Measurements from ENCODE around the gene GSTM4. TPM values are rescaled to one million over a fixed set of nuclear protein-coding genes. Genes with fewer than 3 reads are reported as not detected.
A peak's percentile ranks its signal among the peaks of the same experiment; 100 is the strongest.

The GSTM4 gene
- total and polyA plus RNA-seq, 7 donors: 31.4 to 73.1 (median 48.6) TPM

- H3K9me3 ChIP-seq: no peaks in the 10 kb centered on the region
- no peak overlapping the region for H3K27ac ChIP-seq
- no peaks in the 10 kb centered on the region for H3K27me3 ChIP-seq
- intact Hi-C loops (cut with DNase I): no loop called here
- TF ChIP-seq, protein P1, sequence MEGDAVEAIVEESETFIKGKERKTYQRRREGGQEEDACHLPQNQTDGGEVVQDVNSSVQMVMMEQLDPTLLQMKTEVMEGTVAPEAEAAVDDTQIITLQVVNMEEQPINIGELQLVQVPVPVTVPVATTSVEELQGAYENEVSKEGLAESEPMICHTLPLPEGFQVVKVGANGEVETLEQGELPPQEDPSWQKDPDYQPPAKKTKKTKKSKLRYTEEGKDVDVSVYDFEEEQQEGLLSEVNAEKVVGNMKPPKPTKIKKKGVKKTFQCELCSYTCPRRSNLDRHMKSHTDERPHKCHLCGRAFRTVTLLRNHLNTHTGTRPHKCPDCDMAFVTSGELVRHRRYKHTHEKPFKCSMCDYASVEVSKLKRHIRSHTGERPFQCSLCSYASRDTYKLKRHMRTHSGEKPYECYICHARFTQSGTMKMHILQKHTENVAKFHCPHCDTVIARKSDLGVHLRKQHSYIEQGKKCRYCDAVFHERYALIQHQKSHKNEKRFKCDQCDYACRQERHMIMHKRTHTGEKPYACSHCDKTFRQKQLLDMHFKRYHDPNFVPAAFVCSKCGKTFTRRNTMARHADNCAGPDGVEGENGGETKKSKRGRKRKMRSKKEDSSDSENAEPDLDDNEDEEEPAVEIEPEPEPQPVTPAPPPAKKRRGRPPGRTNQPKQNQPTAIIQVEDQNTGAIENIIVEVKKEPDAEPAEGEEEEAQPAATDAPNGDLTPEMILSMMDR (IDR thresholded peaks at IDR 0.05): no peak
- no peak for TF ChIP-seq POLR2AphosphoS5 (IDR thresholded peaks at IDR 0.05)
- no peak for TF ChIP-seq EP300 (IDR thresholded peaks at IDR 0.05)
- TF ChIP-seq POLR2A (IDR thresholded peaks at IDR 0.05): no peak
- peak; percentile 62 for DNase-seq
- H3K4me3 ChIP-seq: no peak overlapping the region
- H3K4me1 ChIP-seq: peaks cover 0 to 20% (median 16%) of the 10 kb centered on the region in 4 donors
- WGBS, 2 donors: 48 to 58% methylated on average over 13 of the region's 13 CpGs
- peaks cover 0 to 10% (median 4%) of the 10 kb centered on the region in 4 donors for H3K36me3 ChIP-seq
Observed at GRCh38 chr1:109634771-109635750, 20.8 kb upstream of the GSTM4 start.

- Histone ChIP-seq H3K4me3 (no peak overlapping the region), H3K36me3 (peaks cover 0 to 8% (median 3%) of the 10 kb centered on the region in 4 donors), H3K4me1 (peaks cover 0 to 20% (median 16%) of the 10 kb centered on the region in 4 donors), H3K27ac (no peak overlapping the region), H3K27me3 (no peaks in the 10 kb centered on the region), H3K9me3 (no peaks in the 10 kb centered on the region)
- intact Hi-C loops (cut with DNase I): no loop called here
- DNase-seq: peak; percentile 56
- 88 to 93% methylated on average over 2 of the region's 2 CpGs for WGBS, 2 donors
- TF ChIP-seq, protein P1 (IDR thresholded peaks at IDR 0.05): no peak
- TF ChIP-seq EP300 (IDR thresholded peaks at IDR 0.05) (no peak), POLR2AphosphoS5 (IDR thresholded peaks at IDR 0.05) (no peak), POLR2A (IDR thresholded peaks at IDR 0.05) (no peak)
Observed at GRCh38 chr1:109635862-109636200, 20.1 kb upstream of the GSTM4 start.

GRCh38 chr1:109636201-109636952, 19.5 kb upstream of the GSTM4 start:
- Histone ChIP-seq H3K4me3 (no peak overlapping the region), H3K9me3 (no peaks in the 10 kb centered on the region), H3K4me1 (peaks cover 0 to 20% (median 16%) of the 10 kb centered on the region in 4 donors), H3K27ac (no peak overlapping the region), H3K27me3 (no peaks in the 10 kb centered on the region), H3K36me3 (peaks cover 0 to 2% (median under 1%) of the 10 kb centered on the region in 4 donors)
- intact Hi-C loops (cut with DNase I): no loop called here
- DNase-seq: peak; percentile 65
- WGBS, 2 donors: 65 to 73% methylated on average over 9 of the region's 9 CpGs
- TF ChIP-seq POLR2AphosphoS5 (IDR thresholded peaks at IDR 0.05): no peak
- TF ChIP-seq POLR2A (IDR thresholded peaks at IDR 0.05): no peak
- TF ChIP-seq, protein P1 (IDR thresholded peaks at IDR 0.05): no peak
- TF ChIP-seq EP300 (IDR thresholded peaks at IDR 0.05): no peak

DNA sequence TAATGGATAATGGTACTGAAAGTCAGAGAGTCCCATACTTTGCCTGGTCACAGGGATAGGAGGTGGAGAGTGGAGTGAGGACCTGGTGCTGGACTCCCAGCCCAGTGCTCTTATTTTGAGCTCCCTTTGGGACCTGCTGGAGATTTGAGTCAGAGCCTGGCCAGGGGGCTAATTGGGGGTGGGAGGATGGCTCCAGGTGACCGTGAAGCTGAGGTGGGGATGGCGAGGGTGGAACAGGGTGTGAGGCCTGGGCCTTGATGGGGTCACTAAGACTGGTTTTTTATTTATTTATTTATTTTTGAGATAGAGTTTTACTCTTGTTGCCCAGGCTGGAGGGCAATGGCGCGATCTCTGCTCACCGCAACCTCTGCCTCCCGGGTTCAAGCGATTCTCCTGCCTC, 18.5 kb upstream of the GSTM4 start:
- no peak overlapping the region for H3K4me3 ChIP-seq
- no peaks in the 10 kb centered on the region for H3K27me3 ChIP-seq
- DNase-seq: peak; percentile 21
- no peaks in the 10 kb centered on the region for H3K9me3 ChIP-seq
- intact Hi-C loops (cut with DNase I): no loop called here
- TF ChIP-seq POLR2AphosphoS5 (IDR thresholded peaks at IDR 0.05) (no peak), POLR2A (IDR thresholded peaks at IDR 0.05) (no peak), EP300 (IDR thresholded peaks at IDR 0.05) (no peak)
- TF ChIP-seq, protein P1 (IDR thresholded peaks at IDR 0.05): no peak
- WGBS, 2 donors: 89 to 94% methylated on average over 7 of the region's 7 CpGs
- peaks cover 0 to 20% (median 15%) of the 10 kb centered on the region in 4 donors for H3K4me1 ChIP-seq
- no peaks in the 10 kb centered on the region for H3K36me3 ChIP-seq
- H3K27ac ChIP-seq: no peak overlapping the region
